ENCODE measurements around the gene STXBP5.

GRCh38 chr6:147372806-147373205, 168.6 kb downstream of the STXBP5 start:
- TF ChIP-seq CTCF (IDR thresholded peaks at IDR 0.05), result no peak
- TF ChIP-seq POLR2A (IDR thresholded peaks at IDR 0.05), result no peak
- no peak for TF ChIP-seq EP300 (IDR thresholded peaks at IDR 0.05)
